IMR-90 (cell line): Measurements from ENCODE around the gene ZDHHC24. TPM values are rescaled to one million over a fixed set of nuclear protein-coding genes. Genes with fewer than 3 reads are reported as not detected.

Experiments used
- ATAC-seq: fragments of 200-7000 bp; cut with Tn5 transposase; 2 replicates; pipeline ENCODE4 v1.9.1; 2020; ENCODE audit warnings: low read depth, mild to moderate bottlenecking, moderate library complexity
- BruUV-seq: library from RNA; stranded (reverse); fragments of 400-500 nt; replicated peaks from 2 replicates; lab custom pipeline; 2021; lab: Mats Ljungman, UMichigan
- CTCF ChIA-PET: fragments of 300-600 bp; formaldehyde crosslinking; extraction: SDS; loops from one replicate; lab custom pipeline; 2021; ENCODE audit warnings: antibody characterized with exemption; lab: Yijun Ruan, JAX
- POLR2A ChIA-PET: fragments of 300-600 bp; sonication (Branson Sonifier 250); formaldehyde crosslinking; loops from one replicate; lab custom pipeline; 2022; ENCODE audit warnings: antibody characterized with exemption; ENCODE audit not compliant: unreplicated experiment; lab: Charles Lee
- DNase-seq: peaks from one replicate; pipeline ENCODE4 v3.0.0; 2013
- H2AFZ ChIP-seq: replicated peaks from 2 replicates; pipeline ENCODE3; 2013; ENCODE audit warnings: low read length, mild to moderate bottlenecking; ENCODE audit not compliant: poor library complexity
- H2AK5ac ChIP-seq: 2 replicates; pipeline ENCODE4 v1.6.1; 2013; ENCODE audit warnings: low read depth, low read length, inconsistent platforms
- H2AK9ac ChIP-seq: replicated peaks from 2 replicates; pipeline ENCODE3; 2013; ENCODE audit warnings: mild to moderate bottlenecking, low read depth, low read length, moderate library complexity; ENCODE audit not compliant: poor library complexity
- H2BK120ac ChIP-seq: 2 replicates; pipeline ENCODE4 v1.6.1; 2013; ENCODE audit warnings: low read depth, low read length, inconsistent platforms
- H2BK15ac ChIP-seq: 3 replicates; pipeline ENCODE4 v1.6.1; 2013; ENCODE audit warnings: low read depth, low read length, inconsistent platforms
- H2BK20ac ChIP-seq: 2 replicates; pipeline ENCODE4 v1.6.1; 2013; ENCODE audit warnings: low read depth, mild to moderate bottlenecking, inconsistent platforms, low read length, moderate library complexity
- H2BK5ac ChIP-seq: 2 replicates; pipeline ENCODE4 v1.6.1; 2013; ENCODE audit warnings: mild to moderate bottlenecking, low read depth, low read length, inconsistent platforms; ENCODE audit not compliant: poor library complexity, severe bottlenecking
- H3K14ac ChIP-seq: replicated peaks from 2 replicates; pipeline ENCODE4 v1.6.1; 2013; ENCODE audit warnings: low read depth, low read length, inconsistent platforms
- H3K18ac ChIP-seq: 2 replicates; pipeline ENCODE4 v1.6.1; 2013; ENCODE audit warnings: low read depth, low read length, control low read depth
- H3K23ac ChIP-seq: 2 replicates; pipeline ENCODE4 v1.6.1; 2013; ENCODE audit warnings: low read depth, low read length, inconsistent platforms
- H3K27ac ChIP-seq: 2 replicates; pipeline ENCODE4 v1.5.1; 2013; ENCODE audit warnings: mild to moderate bottlenecking, control low read depth, low read length; ENCODE audit not compliant: insufficient read depth
- H3K27me3 ChIP-seq: 2 replicates; pipeline ENCODE4 v1.6.1; 2013; ENCODE audit warnings: low read length; ENCODE audit not compliant: control insufficient read depth, insufficient read depth
- H3K36me3 ChIP-seq: 2 replicates; pipeline ENCODE4 v1.6.1; 2013; ENCODE audit warnings: low read length, mixed read lengths; ENCODE audit not compliant: control insufficient read depth, insufficient read depth
- H3K4ac ChIP-seq: 2 replicates; pipeline ENCODE4 v1.6.1; 2013; ENCODE audit warnings: low read depth, low read length, inconsistent platforms
- H3K4me1 ChIP-seq: 2 replicates; pipeline ENCODE4 v1.6.1; 2013; ENCODE audit warnings: low read length, mixed read lengths; ENCODE audit not compliant: control insufficient read depth, insufficient read depth
- H3K4me2 ChIP-seq: 2 replicates; pipeline ENCODE4 v1.6.1; 2013; ENCODE audit warnings: low read depth, mild to moderate bottlenecking, control low read depth, low read length, moderate library complexity
- H3K4me3 ChIP-seq: 2 replicates; pipeline ENCODE4 v1.5.1; 2013; ENCODE audit warnings: low read depth, mild to moderate bottlenecking, control low read depth, low read length, moderate library complexity; ENCODE audit not compliant: insufficient read depth
- H3K56ac ChIP-seq: 2 replicates; pipeline ENCODE4 v1.6.1; 2013; ENCODE audit warnings: low read length, inconsistent platforms; ENCODE audit not compliant: insufficient read depth; ENCODE audit errors: extremely low read depth
- H3K79me1 ChIP-seq, 2 experiments: 2 replicates each; pipeline ENCODE4 v1.6.1; 2013; ENCODE audit warnings: low read length in 2 of 2, inconsistent platforms in 1 of 2, low read depth in 1 of 2
- H3K9ac ChIP-seq: 2 replicates; pipeline ENCODE4 v1.6.1; 2013; ENCODE audit warnings: low read depth, low read length, control low read depth
- H3K9me1 ChIP-seq: 2 replicates; pipeline ENCODE4 v1.6.1; 2013; ENCODE audit warnings: low read length, inconsistent platforms; ENCODE audit not compliant: insufficient read depth
- H3K9me3 ChIP-seq: 2 replicates; pipeline ENCODE4 v1.6.1; 2013; ENCODE audit warnings: low read length; ENCODE audit not compliant: control insufficient read depth, insufficient read depth
- H4K20me1 ChIP-seq: 2 replicates; pipeline ENCODE4 v1.6.1; 2013; ENCODE audit warnings: low read length, inconsistent platforms; ENCODE audit not compliant: insufficient read depth
- H4K5ac ChIP-seq: 2 replicates; pipeline ENCODE4 v1.6.1; 2013; ENCODE audit warnings: mild to moderate bottlenecking, low read depth, low read length, control low read depth
- H4K8ac ChIP-seq, 2 experiments: 2 replicates each; pipeline ENCODE4 v1.6.1; 2013; ENCODE audit warnings: low read depth in 2 of 2, low read length in 2 of 2, control low read depth in 1 of 2, inconsistent platforms in 1 of 2
- H4K91ac ChIP-seq: 2 replicates; pipeline ENCODE4 v1.6.1; 2013; ENCODE audit warnings: low read depth, low read length, inconsistent platforms; ENCODE audit not compliant: insufficient read depth
- CEBPB ChIP-seq: IDR thresholded peaks from 2 replicates; pipeline ENCODE4 v1.6.1; 2012; ENCODE audit warnings: low read depth, low read length, improper control_type of control experiment
- CHD1 ChIP-seq: IDR thresholded peaks from 2 replicates; pipeline ENCODE4 v1.6.1; 2012; ENCODE audit warnings: low read depth, low read length, improper control_type of control experiment
- CTCF ChIP-seq: conservative IDR thresholded peaks from 2 replicates; pipeline ENCODE4 v1.5.1; 2012; ENCODE audit warnings: mild to moderate bottlenecking, low read depth, low read length, improper control_type of control experiment
- ELK1 ChIP-seq: fragments of 150-350 bp; IDR thresholded peaks from 2 replicates; pipeline ENCODE4 v1.6.1; 2016; ENCODE audit warnings: low read depth, mild to moderate bottlenecking, low read length, moderate library complexity, borderline replicate concordance
- FOS ChIP-seq: fragments of 150-350 bp; IDR thresholded peaks from 2 replicates; pipeline ENCODE4 v1.6.1; 2016; ENCODE audit warnings: low read depth, low read length
- MAZ ChIP-seq: IDR thresholded peaks from 2 replicates; pipeline ENCODE4 v1.6.1; 2012; ENCODE audit warnings: low read depth, mild to moderate bottlenecking, low read length, improper control_type of control experiment, moderate library complexity, borderline replicate concordance
- MXI1 ChIP-seq: IDR thresholded peaks from 2 replicates; pipeline ENCODE4 v1.6.1; 2012; ENCODE audit warnings: low read depth, mild to moderate bottlenecking, low read length, moderate library complexity, borderline replicate concordance
- NFE2L2 ChIP-seq: fragments of 150-350 bp; IDR thresholded peaks from 2 replicates; pipeline ENCODE4 v1.6.1; 2016; ENCODE audit warnings: low read depth, mild to moderate bottlenecking, low read length
- POLR2A ChIP-seq: IDR thresholded peaks from 2 replicates; pipeline ENCODE4 v1.6.1; 2012; ENCODE audit warnings: mild to moderate bottlenecking, low read depth, low read length
- RAD21 ChIP-seq: IDR thresholded peaks from 2 replicates; pipeline ENCODE4 v1.6.1; 2012; ENCODE audit warnings: low read length, improper control_type of control experiment
- RCOR1 ChIP-seq: IDR thresholded peaks from 2 replicates; pipeline ENCODE4 v1.6.1; 2012; ENCODE audit warnings: mild to moderate bottlenecking, low read length, improper control_type of control experiment; ENCODE audit not compliant: insufficient replicate concordance
- RFX5 ChIP-seq: IDR thresholded peaks from 2 replicates; pipeline ENCODE4 v1.8.0; 2012; ENCODE audit warnings: low read depth, mild to moderate bottlenecking, low read length, moderate library complexity
- USF2 ChIP-seq: fragments of 150-350 bp; IDR thresholded peaks from 2 replicates; pipeline ENCODE4 v1.6.1; 2017; ENCODE audit warnings: mild to moderate bottlenecking, antibody characterized with exemption, low read length, low read depth
- WGBS, 2 experiments: methylation state at CpG; one replicate each; pipeline versions ENCODE4 v1.1.5 to v1.1.7; 2013; ENCODE audit warnings: missing lambda C conversion rate in 2 of 2; ENCODE audit not compliant: insufficient read length in 1 of 2; ENCODE audit errors: extremely low coverage in 2 of 2; 5-methylcytosine and 5-hydroxymethylcytosine counted together
- dilution Hi-C: fragments of 300-500 bp; cut with HindIII; formaldehyde crosslinking; loops from one replicate; pipeline ENCODE4 v1.14.3; 2018; ENCODE audit warnings: low sequenced_read_pairs; ENCODE audit not compliant: unreplicated experiment
- in situ Hi-C: fragments of 300-500 bp; cut with MboI; formaldehyde crosslinking; loops from 3 replicates; pipeline ENCODE4 v1.14.3; 2019; ENCODE audit warnings: low sequenced_read_pairs, inconsistent platforms, mixed read lengths
- intact Hi-C: fragments of 100-400 bp; cut with micrococcal nuclease; formaldehyde crosslinking; loops from 2 replicates; pipeline ENCODE4 v1.10.0; 2022
- polyA plus RNA-seq, 3 experiments: library from polyadenylated mRNA; depleted of rRNA; stranded (reverse); fragments of >200 nt; gene quantifications; 2 replicates each; pipeline ENCODE4 v1.2.3, GENCODE V29; 2012; ENCODE audit warnings: low replicate concordance in 1 of 3
- total RNA-seq: library from RNA; depleted of rRNA; stranded (reverse); fragments of >200 nt; gene quantifications from 2 replicates; pipeline ENCODE4 v1.2.3, GENCODE V29; 2012

Gene ZDHHC24
- total and polyA plus RNA-seq, 2 of the 4 experiments (the other 2 are of a cell fraction), result 3.2 to 10.9 TPM

GRCh38 chr11:66592457-66593302 is 46.8 kb upstream of the ZDHHC24 start, which contains the start of the genes CCDC87 and CCS:
Gene CCDC87 (minus strand): TSS chr11:66593063. CDS start chr11:66593015, 48 bp downstream.
Gene CCS (plus strand): TSS chr11:66593185. CDS start chr11:66593262, 77 bp downstream.
- CTCF ChIA-PET, result interaction anchor here (0.9 to 1.1 kb wide), 3 partner anchors 13 to 45 kb away, joined by 3 to 5 read pairs (median 5); no protein-coding TSS in a partner anchor
- Histone ChIP-seq H3K36me3 (peaks cover 2% of the 10 kb centered on the region; the same call in 1 of the 2 replicates), H3K9ac (peak within 1 kb of the TSS; percentile 93), H3K4me2 (peak within 1 kb of the TSS; percentile 89), H3K79me1 (peaks cover 23 to 35% of the 10 kb centered on the region in 2 experiments), H2BK120ac (peak within 1 kb of the TSS; percentile 20; the same call in 1 of the 2 replicates), H2BK5ac (peak within 1 kb of the TSS; percentile 75), H4K8ac (peak within 1 kb of the TSS; percentile 71 to 96), H3K9me1 (peaks cover 19% of the 10 kb centered on the region), H3K23ac (peak within 1 kb of the TSS; percentile 87; the same call in 1 of the 2 replicates), H3K9me3 (no peaks in the 10 kb centered on the region), H2BK20ac (no peak within 1 kb of the TSS), H2BK15ac (peak within 1 kb of the TSS; percentile 18; the same call in 1 of the 3 replicates), H3K4me3 (peak within 1 kb of the TSS; percentile 71), H3K56ac (peak within 1 kb of the TSS; percentile 79), H4K20me1 (no peaks in the 10 kb centered on the region), H2AK5ac (peak within 1 kb of the TSS; percentile 46), H4K91ac (peak within 1 kb of the TSS; percentile 75), H2AK9ac (peak within 1 kb of the TSS; percentile 90), H3K27me3 (no peaks in the 10 kb centered on the region), H3K4ac (peak within 1 kb of the TSS; percentile 90), H4K5ac (peak within 1 kb of the TSS; percentile 58), H3K27ac (peak within 1 kb of the TSS; percentile 85), H3K4me1 (peaks cover 11% of the 10 kb centered on the region), H3K14ac (peak within 1 kb of the TSS; percentile 95), H3K18ac (peak within 1 kb of the TSS; percentile 25; the same call in 1 of the 2 replicates), H2AFZ (peak within 1 kb of the TSS; percentile 99)
- DNase-seq, result peak; percentile 92
- POLR2A ChIA-PET, result interaction anchor here (0.7 kb wide), 1 partner anchor 112 kb away, joined by 3 read pairs; the partner anchor contains the start of gene DPP3
- BruUV-seq, result no TSS peak
- intact Hi-C loops, result no loop called here
- in situ Hi-C loops, result no loop called here
- dilution Hi-C loops, result no loop called here
- WGBS, 2 experiments, result 39% methylated on average over 29 of the region's 68 CpGs; no CpG with 5 or more reads in 1 of the 2 experiments
- ATAC-seq, result peak; percentile 99
- TF ChIP-seq CTCF (peak; percentile 76), CHD1 (no peak), RAD21 (peak; percentile 42), RCOR1 (no peak), USF2 (peak; percentile 19; the same call in 1 of the 2 replicates), RFX5 (no peak), NFE2L2 (no peak), MXI1 (no peak; the same call in 1 of the 2 replicates), POLR2A (peak; percentile 90), ELK1 (no peak), MAZ (0 out of 2 replicates have a peak, but pooled peaks have one; percentile 6), FOS (no peak), CEBPB (no peak)
